ENCODE results near the gene DDN. TPM values are rescaled to one million over a fixed set of nuclear protein-coding genes. Genes with fewer than 3 reads are reported as not detected.

DDN gene
- total and polyA plus RNA-seq, 9 of the 15 experiments (the other 6 are each of a cell fraction or from before 2014, with no cell fraction given): 0.03 to 3.6 (median 1.6) TPM

GRCh38 chr12:49032276-49032675 is 33.1 kb upstream of the DDN start (continued):
- TF ChIP-seq ATF2 (CRISPR knock-in tag; IDR thresholded peaks at IDR 0.05): no peak
- TF ChIP-seq CBX8 (IDR thresholded peaks at IDR 0.05; ENCODE audit: borderline replicate concordance, extremely low read depth, low read depth, low read length, poor library complexity, severe bottlenecking): no peak
- TF ChIP-seq PRPF4 (IDR thresholded peaks at IDR 0.05; ENCODE audit: insufficient read depth, low read depth, low read length, poor library complexity, severe bottlenecking): no peak
- TF ChIP-seq RBM25 (IDR thresholded peaks at IDR 0.05; ENCODE audit: low read depth, low read length, severe bottlenecking): no peak
- TF ChIP-seq ZFP1 (CRISPR knock-in tag; IDR thresholded peaks at IDR 0.05): no peak
- no peak for TF ChIP-seq ZNF347 (CRISPR knock-in tag; IDR thresholded peaks at IDR 0.05; ENCODE audit: low read depth)
- TF ChIP-seq USF1 (CRISPR knock-in tag; IDR thresholded peaks at IDR 0.05): no peak

DNA sequence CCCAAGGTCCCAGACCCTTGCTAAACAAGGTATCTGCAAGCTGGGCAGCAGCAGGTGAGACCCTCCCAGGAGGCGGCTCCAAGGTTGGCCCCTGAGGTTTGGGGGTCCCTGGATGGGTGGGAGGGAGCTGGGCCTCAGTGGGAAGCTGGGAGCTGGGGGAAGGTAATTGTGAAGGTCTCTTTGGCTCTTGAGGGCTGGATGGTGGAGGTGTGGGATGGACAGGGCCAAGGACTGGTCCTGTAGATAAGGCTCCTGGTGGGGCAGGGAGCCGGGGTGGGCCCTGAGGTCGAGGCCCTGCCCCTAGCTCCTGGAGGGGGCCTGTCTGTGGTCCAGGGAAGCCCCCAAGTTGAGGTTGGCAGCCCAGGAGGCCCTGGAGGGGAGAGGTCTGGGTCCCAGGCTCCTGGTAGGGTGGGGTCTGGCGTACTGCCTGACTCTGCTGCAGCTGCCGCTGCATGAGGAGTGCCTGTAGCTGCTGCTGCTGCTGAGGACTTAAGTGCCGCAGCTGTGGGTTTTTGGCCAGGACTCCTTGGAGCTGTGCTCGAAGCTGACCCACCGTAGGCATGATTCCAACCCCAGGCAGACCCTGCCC is 32.5 kb upstream of the DDN start:
- H3K4me2 ChIP-seq (ENCODE audit: insufficient read depth, low read length): no peak overlapping the region
- CTCF ChIA-PET (ENCODE audit: low intra/inter-chr PET ratio): no interaction called here
- no TSS peak for BruUV-seq (replicated peaks)
- TF ChIP-seq RBM22 (IDR thresholded peaks at IDR 0.05; ENCODE audit: low read depth, low read length, poor library complexity, severe bottlenecking) (peak; percentile 57), MTA3 (IDR thresholded peaks at IDR 0.05; ENCODE audit: borderline replicate concordance) (0 out of 2 replicates have a peak, but pooled peaks have one; percentile 14), POLR2G (IDR thresholded peaks at IDR 0.05; ENCODE audit: low read depth, low read length) (peak; percentile 50), ZNF274 (IDR thresholded peaks at IDR 0.05; ENCODE audit: borderline replicate concordance, low read depth, low read length) (no peak)
- no peak for DNase-seq (ENCODE audit: extremely low read depth in 1 of 4, low spot score in 3 of 4)
- H3K79me2 ChIP-seq (ENCODE audit: control insufficient read depth, insufficient read depth, low read length): no peaks in the 10 kb centered on the region
- no peak for FAIRE-seq
- no peak overlapping the region for H2AFZ ChIP-seq (ENCODE audit: low read depth, low read length)
- in situ Hi-C loops (cut with MboI) (no loop called here), intact Hi-C loops (cut with micrococcal nuclease) (no loop called here)
- H3K4me3 ChIP-seq: no peak overlapping the region
- H4K20me1 ChIP-seq (replicated peaks; ENCODE audit: control insufficient read depth, insufficient read depth, low read length): no peaks in the 10 kb centered on the region; the same call in 1 of the 2 replicates
- WGBS (ENCODE audit: insufficient coverage, low coverage, missing lambda C conversion rate): 95% methylated on average over 7 of the region's 8 CpGs
- H3K9ac ChIP-seq (ENCODE audit: insufficient read depth in 1 of 2, low read depth in 2 of 2, low read length in 2 of 2): peak overlapping the region in 1 of 2 experiments; percentile 65; a peak in 2 of 4 replicates
- POLR2A ChIA-PET: interaction anchor here (0.6 to 12.9 kb wide), 6 partner anchors 12 to 235 kb away, joined by 3 to 78 read pairs (median 4); partner anchors contain the start of genes PRKAG1 and TUBA1B
- no peak overlapping the region for H3K27ac ChIP-seq (ENCODE audit: extremely low read depth, low read depth, low read length)
- ATAC-seq: peak; percentile 43
- H3K4me1 ChIP-seq (replicated peaks in 1 of 2; ENCODE audit: control insufficient read depth in 2 of 2, insufficient read depth in 2 of 2, low read length in 2 of 2): peaks cover 0 to 10% of the 10 kb centered on the region in 2 experiments; a peak in 1 of 5 replicates
- no peaks in the 10 kb centered on the region for H3K9me1 ChIP-seq (ENCODE audit: control insufficient read depth, insufficient read depth, low read length)
- peaks cover 97% of the 10 kb centered on the region for H3K36me3 ChIP-seq (ENCODE audit: control insufficient read depth, insufficient read depth, low read length)
- H3K9me3 ChIP-seq (replicated peaks; ENCODE audit: control insufficient read depth, insufficient read depth, low read depth, low read length): no peaks in the 10 kb centered on the region
- no peaks in the 10 kb centered on the region for H3K27me3 ChIP-seq (ENCODE audit: control insufficient read depth in 2 of 2, insufficient read depth in 2 of 2, low read length in 2 of 2)

All from K562 (cell line).